PFSK-1 (cell line): Measurements from ENCODE around the gene SLC15A5.

Source experiments
- FOXP2 ChIP-seq: optimal IDR thresholded peaks from 2 replicates; pipeline ENCODE3; 2011; ENCODE audit warnings: borderline replicate concordance, control low read depth, inconsistent platforms; ENCODE audit not compliant: insufficient read depth; ENCODE audit errors: extremely low read length, extremely low read depth
- SIN3A ChIP-seq: IDR thresholded peaks from 2 replicates; pipeline ENCODE4 v1.6.1; 2012; ENCODE audit warnings: mild to moderate bottlenecking, low read length, moderate library complexity, borderline replicate concordance; ENCODE audit not compliant: insufficient read depth
- TAF1 ChIP-seq: IDR thresholded peaks from 2 replicates; pipeline ENCODE4 v1.6.1; 2012; ENCODE audit warnings: low read length, control low read depth, borderline replicate concordance; ENCODE audit not compliant: insufficient read depth
- TF ChIP-seq, protein P1 (sequence below), 2 experiments: IDR thresholded peaks; 2 replicates each; pipeline versions ENCODE4 v1.6.1 to v1.8.0; 2011 to 2012; ENCODE audit warnings: low read depth in 2 of 2, low read length in 2 of 2, control low read depth in 1 of 2, inconsistent platforms in 1 of 2, mild to moderate bottlenecking in 1 of 2, moderate library complexity in 1 of 2; ENCODE audit not compliant: insufficient read depth in 1 of 2

DNA sequence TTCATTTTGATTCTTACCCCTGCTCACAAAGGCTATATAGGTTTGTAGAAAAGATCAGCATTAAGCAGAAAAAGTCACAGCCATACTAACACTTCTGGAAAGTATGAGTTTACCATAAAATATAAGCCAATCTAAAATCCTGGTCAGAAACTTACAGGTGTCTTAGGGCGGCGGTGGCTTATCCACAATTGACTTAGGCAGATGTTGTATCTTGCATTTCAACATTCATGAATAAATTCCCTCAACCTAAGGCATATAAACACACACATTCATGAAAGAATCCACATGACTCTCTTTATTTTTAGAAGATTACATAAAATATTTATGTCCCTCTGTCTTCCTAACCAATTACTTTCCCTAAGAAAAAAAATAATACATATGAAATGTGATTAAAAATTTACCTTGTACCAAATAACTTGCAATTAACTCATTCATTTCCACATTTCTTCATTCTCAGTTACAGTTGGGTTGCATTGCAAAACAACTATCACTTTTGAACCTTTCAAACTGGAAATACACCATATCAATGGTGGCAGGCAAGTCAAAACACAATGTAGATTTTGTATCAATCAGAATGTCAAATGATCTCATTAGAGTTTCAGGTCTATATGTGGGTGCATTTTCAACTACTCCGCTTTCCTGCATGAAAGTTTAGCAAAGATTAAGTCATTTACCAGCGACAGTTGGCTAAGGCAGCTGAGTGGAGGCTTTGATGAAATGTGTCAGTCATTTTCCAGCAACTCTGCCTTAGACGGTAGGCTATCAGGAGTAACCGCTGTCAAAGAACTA is 124.4 kb downstream of the SLC15A5 start:
- TF ChIP-seq, protein P1, sequence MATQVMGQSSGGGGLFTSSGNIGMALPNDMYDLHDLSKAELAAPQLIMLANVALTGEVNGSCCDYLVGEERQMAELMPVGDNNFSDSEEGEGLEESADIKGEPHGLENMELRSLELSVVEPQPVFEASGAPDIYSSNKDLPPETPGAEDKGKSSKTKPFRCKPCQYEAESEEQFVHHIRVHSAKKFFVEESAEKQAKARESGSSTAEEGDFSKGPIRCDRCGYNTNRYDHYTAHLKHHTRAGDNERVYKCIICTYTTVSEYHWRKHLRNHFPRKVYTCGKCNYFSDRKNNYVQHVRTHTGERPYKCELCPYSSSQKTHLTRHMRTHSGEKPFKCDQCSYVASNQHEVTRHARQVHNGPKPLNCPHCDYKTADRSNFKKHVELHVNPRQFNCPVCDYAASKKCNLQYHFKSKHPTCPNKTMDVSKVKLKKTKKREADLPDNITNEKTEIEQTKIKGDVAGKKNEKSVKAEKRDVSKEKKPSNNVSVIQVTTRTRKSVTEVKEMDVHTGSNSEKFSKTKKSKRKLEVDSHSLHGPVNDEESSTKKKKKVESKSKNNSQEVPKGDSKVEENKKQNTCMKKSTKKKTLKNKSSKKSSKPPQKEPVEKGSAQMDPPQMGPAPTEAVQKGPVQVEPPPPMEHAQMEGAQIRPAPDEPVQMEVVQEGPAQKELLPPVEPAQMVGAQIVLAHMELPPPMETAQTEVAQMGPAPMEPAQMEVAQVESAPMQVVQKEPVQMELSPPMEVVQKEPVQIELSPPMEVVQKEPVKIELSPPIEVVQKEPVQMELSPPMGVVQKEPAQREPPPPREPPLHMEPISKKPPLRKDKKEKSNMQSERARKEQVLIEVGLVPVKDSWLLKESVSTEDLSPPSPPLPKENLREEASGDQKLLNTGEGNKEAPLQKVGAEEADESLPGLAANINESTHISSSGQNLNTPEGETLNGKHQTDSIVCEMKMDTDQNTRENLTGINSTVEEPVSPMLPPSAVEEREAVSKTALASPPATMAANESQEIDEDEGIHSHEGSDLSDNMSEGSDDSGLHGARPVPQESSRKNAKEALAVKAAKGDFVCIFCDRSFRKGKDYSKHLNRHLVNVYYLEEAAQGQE (IDR thresholded peaks at IDR 0.05; ENCODE audit: insufficient read depth in 1 of 2, low read depth in 2 of 2, low read length in 2 of 2) = no peak
- no peak for TF ChIP-seq TAF1
- TF ChIP-seq FOXP2 = no peak
- no peak for TF ChIP-seq SIN3A
